Measurements from ENCODE around the gene MACROH2A2. TPM values are rescaled to one million over a fixed set of nuclear protein-coding genes. Genes with fewer than 3 reads are reported as not detected.

MACROH2A2 gene
- total and polyA plus RNA-seq, 2 of the 13 experiments (the other 11 are each of a cell fraction or from before 2014, with no cell fraction given) = 9.8 to 43.1 TPM

- TF ChIP-seq ZBTB40 (IDR thresholded peaks at IDR 0.05) (no peak), ZBTB40 (CRISPR knock-in tag; IDR thresholded peaks at IDR 0.05) (0 out of 2 replicates have a peak, but pooled peaks have one; percentile 18), E2F5 (CRISPR knock-in tag; conservative IDR thresholded peaks at IDR 0.05) (no peak), HNRNPUL1 (IDR thresholded peaks at IDR 0.05; ENCODE audit: low read depth, low read length) (no peak), THYN1 (CRISPR knock-in tag; IDR thresholded peaks at IDR 0.05; ENCODE audit: borderline replicate concordance, low read depth) (no peak), HIVEP1 (CRISPR knock-in tag; IDR thresholded peaks at IDR 0.05) (peak; percentile 59; the same call in 1 of the 2 replicates), GABPB1 (CRISPR knock-in tag; IDR thresholded peaks at IDR 0.05) (no peak), ZNF414 (CRISPR knock-in tag; IDR thresholded peaks at IDR 0.05) (0 out of 2 replicates have a peak, but pooled peaks have one; percentile 43), BRD4 (CRISPR knock-in tag; IDR thresholded peaks at IDR 0.05) (no peak), YEATS2 (CRISPR knock-in tag; IDR thresholded peaks at IDR 0.05; ENCODE audit: borderline replicate concordance) (peak; percentile 63; the same call in 1 of the 2 replicates), TGIF2 (CRISPR knock-in tag; IDR thresholded peaks at IDR 0.05) (0 out of 2 replicates have a peak, but pooled peaks have one; percentile 55), ZNF768 (CRISPR knock-in tag; IDR thresholded peaks at IDR 0.05) (no peak), ZSCAN20 (CRISPR knock-in tag; IDR thresholded peaks at IDR 0.05; ENCODE audit: borderline replicate concordance) (0 out of 2 replicates have a peak, but pooled peaks have one; percentile 53), ZFP62 (CRISPR knock-in tag; IDR thresholded peaks at IDR 0.05) (no peak), KAT8 (CRISPR knock-in tag; IDR thresholded peaks at IDR 0.05) (peak; percentile 61), FOXA1 (IDR thresholded peaks at IDR 0.05) (no peak), FOXA1 (CRISPR knock-in tag; IDR thresholded peaks at IDR 0.05) (no peak), DMAP1 (CRISPR knock-in tag; IDR thresholded peaks at IDR 0.05) (no peak), NFE2 (CRISPR knock-in tag; IDR thresholded peaks at IDR 0.05) (no peak), ZSCAN9 (CRISPR knock-in tag; IDR thresholded peaks at IDR 0.05; ENCODE audit: borderline replicate concordance) (peak; percentile 94), HNRNPL (IDR thresholded peaks at IDR 0.05; ENCODE audit: low read depth, low read length) (no peak), NR2F1 (CRISPR knock-in tag; IDR thresholded peaks at IDR 0.05) (0 out of 4 replicates have a peak, but pooled peaks of 1 of the 2 experiments have one; percentile 14)
Measured at GRCh38 chr10:70109064-70109729, 56.6 kb downstream of the MACROH2A2 start (continued).
